HFFc6 (cell line): ENCODE data around the gene PDRG1. TPM values are rescaled to one million over a fixed set of nuclear protein-coding genes. Genes with fewer than 3 reads are reported as not detected.

Experiments used
- DNase-seq: peaks from one replicate; pipeline ENCODE4 v3.0.0-alpha.2; 2018
- H3K27ac Mint-ChIP-seq: 2 replicates; pipeline ENCODE4 v1.8.0; 2020; ENCODE audit warnings: mild to moderate bottlenecking, mixed read lengths
- H3K27me3 Mint-ChIP-seq: 2 replicates; pipeline ENCODE4 v1.8.0; 2021; ENCODE audit warnings: mild to moderate bottlenecking, moderate library complexity, mixed read lengths; ENCODE audit not compliant: insufficient read depth
- H3K36me3 Mint-ChIP-seq: 2 replicates; pipeline ENCODE4 v1.8.0; 2021; ENCODE audit warnings: low read depth, mixed read lengths
- H3K4me1 Mint-ChIP-seq: 2 replicates; pipeline ENCODE4 v1.8.0; 2020; ENCODE audit warnings: low read depth, mixed read lengths
- H3K4me3 Mint-ChIP-seq: 2 replicates; pipeline ENCODE4 v1.8.0; 2020; ENCODE audit warnings: mild to moderate bottlenecking, moderate library complexity, mixed read lengths
- H3K9me3 Mint-ChIP-seq: 2 replicates; pipeline ENCODE4 v1.8.0; 2020; ENCODE audit warnings: mild to moderate bottlenecking, mixed read lengths
- long read RNA-seq: library from polyadenylated mRNA; unstranded; transcript quantifications from one replicate; pipeline ENCODE4 v2.0.0, GENCODE V29; 2019
- total RNA-seq, 6 experiments: library from RNA; stranded (reverse); fragmentation: NEBNext Ultra II Directional; extraction: Animal tissue kit (Norgen Biotek cat#: 25700); gene quantifications; 2 replicates in 1 of 6; 3 replicates in 5 of 6; pipeline ENCODE4 v1.2.3, GENCODE V29; 2021
- TF ChIP-seq, protein P1 (sequence below): fragments of 200-600 bp; sonication (generic); IDR thresholded peaks from 2 replicates; pipeline ENCODE4 v1.5.0; 2021; ENCODE audit warnings: antibody characterized with exemption, mild to moderate bottlenecking

The PDRG1 gene
- total RNA-seq = 10 to 100 TPM; 12.2 to 17.1 (median 13.1) TPM
- long read RNA-seq, transcript PDRG1-201 (5 exons, 1,998 nt) = major isoform, 29 of 34 reads
- long read RNA-seq, partial matches to known transcripts = 2 of 34 reads
- long read RNA-seq, other reads (novel, unspliced or antisense) = 3 of 34 reads

DNA sequence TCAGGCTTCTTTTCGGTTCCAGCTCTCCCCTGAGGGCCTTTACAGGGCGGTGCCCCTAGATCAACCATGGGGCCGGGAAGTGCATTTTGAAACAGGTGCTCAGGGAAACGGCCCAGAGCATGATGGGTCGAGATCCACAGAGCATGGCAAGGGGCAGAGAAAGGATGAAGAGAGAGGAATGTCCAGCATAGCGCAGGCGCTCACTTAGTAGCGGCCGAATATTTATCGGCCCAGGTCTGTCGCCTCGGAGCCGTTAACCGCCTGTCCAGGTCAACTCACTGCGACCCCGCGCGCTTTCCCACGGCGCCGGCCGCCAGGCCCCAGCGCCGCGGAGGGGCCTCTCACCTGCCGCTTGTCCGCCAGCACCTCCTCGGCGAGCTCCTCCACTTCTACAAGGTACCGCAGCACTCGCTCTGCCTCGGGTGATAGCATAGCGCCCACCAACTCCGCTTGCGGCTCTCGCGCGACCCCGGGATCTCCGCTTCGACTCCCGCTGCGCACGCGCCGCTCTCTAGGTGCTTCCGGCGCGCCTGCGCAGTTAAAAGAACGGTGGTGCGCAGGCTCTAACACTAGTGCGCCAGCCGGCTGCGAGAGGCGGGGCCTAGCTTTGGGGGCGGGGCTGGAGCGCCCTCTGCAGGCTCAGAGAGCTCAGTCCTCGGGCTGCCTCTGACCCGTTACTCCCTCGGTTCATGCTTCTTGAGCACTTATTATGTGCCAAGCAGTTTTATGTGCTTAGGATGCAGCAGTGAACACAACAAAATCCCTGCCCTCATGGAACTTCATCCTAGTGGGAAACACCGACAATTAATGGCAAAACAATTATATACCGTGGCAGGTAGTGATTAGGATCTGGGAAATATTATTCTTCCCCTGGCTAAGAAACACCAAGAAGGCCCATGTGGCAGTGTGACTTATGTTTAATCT is at the start of gene PDRG1:
TSS of gene PDRG1 (minus strand) at position 517 of the 924 bp plus-strand sequence. CDS start at position 432, 85 bp downstream.
- Mint-ChIP-seq H3K27me3 (peaks cover 11% of the 10 kb centered on the region), H3K4me3 (peak within 1 kb of the TSS; percentile 97), H3K36me3 (peaks cover 29% of the 10 kb centered on the region), H3K27ac (peak within 1 kb of the TSS; percentile 92), H3K4me1 (peaks cover 28% of the 10 kb centered on the region), H3K9me3 (no peaks in the 10 kb centered on the region)
- TF ChIP-seq, protein P1, sequence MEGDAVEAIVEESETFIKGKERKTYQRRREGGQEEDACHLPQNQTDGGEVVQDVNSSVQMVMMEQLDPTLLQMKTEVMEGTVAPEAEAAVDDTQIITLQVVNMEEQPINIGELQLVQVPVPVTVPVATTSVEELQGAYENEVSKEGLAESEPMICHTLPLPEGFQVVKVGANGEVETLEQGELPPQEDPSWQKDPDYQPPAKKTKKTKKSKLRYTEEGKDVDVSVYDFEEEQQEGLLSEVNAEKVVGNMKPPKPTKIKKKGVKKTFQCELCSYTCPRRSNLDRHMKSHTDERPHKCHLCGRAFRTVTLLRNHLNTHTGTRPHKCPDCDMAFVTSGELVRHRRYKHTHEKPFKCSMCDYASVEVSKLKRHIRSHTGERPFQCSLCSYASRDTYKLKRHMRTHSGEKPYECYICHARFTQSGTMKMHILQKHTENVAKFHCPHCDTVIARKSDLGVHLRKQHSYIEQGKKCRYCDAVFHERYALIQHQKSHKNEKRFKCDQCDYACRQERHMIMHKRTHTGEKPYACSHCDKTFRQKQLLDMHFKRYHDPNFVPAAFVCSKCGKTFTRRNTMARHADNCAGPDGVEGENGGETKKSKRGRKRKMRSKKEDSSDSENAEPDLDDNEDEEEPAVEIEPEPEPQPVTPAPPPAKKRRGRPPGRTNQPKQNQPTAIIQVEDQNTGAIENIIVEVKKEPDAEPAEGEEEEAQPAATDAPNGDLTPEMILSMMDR = peak; percentile 93
- peak; percentile 93 for DNase-seq

DNA sequence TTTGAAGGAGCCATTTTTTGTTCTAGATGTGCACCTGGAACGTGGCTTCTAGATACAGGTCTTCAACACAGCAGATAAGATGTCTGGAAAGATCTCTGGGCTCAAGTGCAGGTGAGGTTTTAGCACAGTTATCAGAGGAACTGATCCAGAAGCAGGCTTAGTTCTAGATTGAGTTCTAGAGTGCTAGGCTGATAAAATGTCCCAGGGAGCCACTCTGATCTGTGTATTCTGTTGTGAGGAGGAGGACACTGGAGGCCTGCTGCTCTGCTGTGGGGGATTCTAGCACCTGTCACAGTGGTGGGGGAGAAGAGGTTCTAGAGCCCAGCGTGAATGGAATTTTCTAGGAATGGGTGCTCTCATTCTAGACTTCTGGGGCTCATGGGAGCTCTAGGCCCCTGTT is 46.4 kb upstream of the PDRG1 start:
- Mint-ChIP-seq H3K27me3 (peaks cover 29% of the 10 kb centered on the region), H3K9me3 (no peaks in the 10 kb centered on the region)

DNA sequence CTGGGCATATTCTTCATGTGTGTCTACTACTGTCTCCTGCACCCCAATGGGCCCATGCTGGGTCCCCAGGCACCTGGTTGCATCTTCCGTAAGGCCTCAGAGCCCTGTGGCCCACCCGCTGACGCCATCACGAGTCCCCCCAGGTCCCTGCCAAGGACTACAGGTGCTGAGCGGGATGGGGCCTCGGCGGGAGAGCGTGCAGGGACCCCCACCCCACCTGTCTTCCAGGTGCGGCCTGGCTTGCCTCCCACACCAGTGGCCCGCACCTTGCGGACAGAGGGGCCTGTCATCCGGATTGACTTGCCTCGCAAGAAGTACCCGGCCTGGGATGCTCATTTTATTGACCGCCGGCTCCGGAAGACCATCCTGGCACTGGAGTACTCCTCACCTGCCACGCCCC is 45.1 kb upstream of the PDRG1 start:
- no peaks in the 10 kb centered on the region for H3K4me1 Mint-ChIP-seq
- DNase-seq = no peak
- no peaks in the 10 kb centered on the region for H3K36me3 Mint-ChIP-seq
- H3K27ac Mint-ChIP-seq = no peak overlapping the region
- TF ChIP-seq, protein P1 = no peak
- H3K27me3 Mint-ChIP-seq = peaks cover 32% of the 10 kb centered on the region
- H3K4me3 Mint-ChIP-seq = no peak overlapping the region
- H3K9me3 Mint-ChIP-seq = no peaks in the 10 kb centered on the region

More for the DNA sequence above, 46.4 kb upstream of the PDRG1 start:
- TF ChIP-seq, protein P1 = no peak
- Mint-ChIP-seq H3K4me3 (no peak overlapping the region), H3K36me3 (no peaks in the 10 kb centered on the region), H3K4me1 (no peaks in the 10 kb centered on the region), H3K27ac (no peak overlapping the region)
- no peak for DNase-seq

DNA sequence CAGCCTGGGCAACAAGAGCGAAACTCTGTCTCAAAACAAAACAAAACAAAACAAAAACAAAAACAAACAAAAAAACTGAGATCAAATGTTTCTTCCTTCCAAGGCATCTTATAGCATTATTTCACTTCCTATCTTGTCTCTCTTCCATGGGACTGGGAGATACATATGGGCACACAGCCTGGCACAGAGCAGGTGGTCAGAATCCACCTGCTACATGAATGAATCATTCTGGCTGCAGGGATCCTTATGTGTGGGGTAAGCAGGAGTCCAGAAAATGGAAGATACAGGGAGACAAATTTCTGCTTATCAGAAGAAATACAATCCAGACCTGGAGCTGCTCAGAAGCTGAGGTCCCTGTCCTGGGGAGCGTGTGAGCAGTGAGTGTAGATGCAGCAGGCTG is 40.2 kb upstream of the PDRG1 start:
- peaks cover 28% of the 10 kb centered on the region for H3K27me3 Mint-ChIP-seq

DNA sequence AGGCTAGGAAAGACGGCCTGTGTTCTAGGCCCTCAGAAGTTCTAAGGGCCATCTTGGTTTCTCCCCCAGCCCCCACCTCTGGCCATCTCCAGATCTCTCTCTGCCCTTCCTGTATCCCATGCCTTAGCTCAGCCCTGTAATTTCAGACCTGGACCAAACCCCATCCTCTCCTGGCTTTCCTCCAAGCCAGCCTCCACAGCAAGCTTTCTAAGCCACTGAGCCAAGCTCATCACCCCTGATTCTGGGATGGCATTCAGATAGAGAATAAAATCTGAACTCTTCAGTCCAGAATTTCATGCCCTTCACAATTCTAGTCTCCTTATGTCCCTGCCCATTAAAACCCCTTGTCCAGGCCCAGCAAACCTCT is 39.5 kb upstream of the PDRG1 start:
- H3K27me3 Mint-ChIP-seq = peaks cover 25% of the 10 kb centered on the region
- no peak for DNase-seq
- no peak overlapping the region for H3K4me3 Mint-ChIP-seq
- no peaks in the 10 kb centered on the region for H3K36me3 Mint-ChIP-seq
- no peaks in the 10 kb centered on the region for H3K9me3 Mint-ChIP-seq
- no peaks in the 10 kb centered on the region; the same call in 1 of the 2 replicates for H3K4me1 Mint-ChIP-seq
- H3K27ac Mint-ChIP-seq = no peak overlapping the region
- TF ChIP-seq, protein P1 = no peak

More for the DNA sequence above, 40.2 kb upstream of the PDRG1 start:
- DNase-seq = no peak
- H3K36me3 Mint-ChIP-seq = no peaks in the 10 kb centered on the region
- H3K4me1 Mint-ChIP-seq = no peaks in the 10 kb centered on the region; the same call in 1 of the 2 replicates
- H3K27ac Mint-ChIP-seq = no peak overlapping the region
- H3K4me3 Mint-ChIP-seq = no peak overlapping the region
- H3K9me3 Mint-ChIP-seq = no peaks in the 10 kb centered on the region
- TF ChIP-seq, protein P1 = no peak
